ENCODE results near the gene MYBPC1.

GRCh38 chr12:101685092-101685491 is 90.3 kb downstream of the MYBPC1 start:
- no peak for TF ChIP-seq POLR2A (IDR thresholded peaks at IDR 0.05; ENCODE audit: low read length)
- TF ChIP-seq GATA1 (IDR thresholded peaks at IDR 0.05; ENCODE audit: low read depth, low read length): no peak

Data from erythroblast (primary cell).